Activated naive CD8-positive, alpha-beta T cell treated with anti-CD3 and anti-CD28 coated beads, Interleukin-2, amount 50 U/mL, for 24 hours (primary cell): ENCODE data around the gene AAR2.

Source experiments
- ATAC-seq: fragments of 150-1000 bp; cut with Tn5 transposase; one replicate; pipeline ENCODE4 v1.10.0; 2021
- DNase-seq: peaks from one replicate; pipeline ENCODE4 v3.0.0; 2021
- H3K27ac Mint-ChIP-seq: one replicate; pipeline ENCODE4 v1.8.0; 2021; ENCODE audit warnings: mild to moderate bottlenecking, mixed read lengths
- H3K27me3 Mint-ChIP-seq: one replicate; pipeline ENCODE4 v1.8.0; 2021; ENCODE audit warnings: mixed read lengths
- H3K36me3 Mint-ChIP-seq: one replicate; pipeline ENCODE4 v1.8.0; 2021; ENCODE audit warnings: low read depth, mixed read lengths
- H3K4me1 Mint-ChIP-seq: one replicate; pipeline ENCODE4 v1.8.0; 2021; ENCODE audit warnings: mixed read lengths
- H3K4me3 Mint-ChIP-seq: one replicate; pipeline ENCODE4 v1.8.0; 2021; ENCODE audit warnings: mild to moderate bottlenecking, moderate library complexity, mixed read lengths
- H3K9me3 Mint-ChIP-seq: one replicate; pipeline ENCODE4 v1.8.0; 2021; ENCODE audit warnings: mixed read lengths

Gene AAR2, protein sequence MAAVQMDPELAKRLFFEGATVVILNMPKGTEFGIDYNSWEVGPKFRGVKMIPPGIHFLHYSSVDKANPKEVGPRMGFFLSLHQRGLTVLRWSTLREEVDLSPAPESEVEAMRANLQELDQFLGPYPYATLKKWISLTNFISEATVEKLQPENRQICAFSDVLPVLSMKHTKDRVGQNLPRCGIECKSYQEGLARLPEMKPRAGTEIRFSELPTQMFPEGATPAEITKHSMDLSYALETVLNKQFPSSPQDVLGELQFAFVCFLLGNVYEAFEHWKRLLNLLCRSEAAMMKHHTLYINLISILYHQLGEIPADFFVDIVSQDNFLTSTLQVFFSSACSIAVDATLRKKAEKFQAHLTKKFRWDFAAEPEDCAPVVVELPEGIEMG

DNA sequence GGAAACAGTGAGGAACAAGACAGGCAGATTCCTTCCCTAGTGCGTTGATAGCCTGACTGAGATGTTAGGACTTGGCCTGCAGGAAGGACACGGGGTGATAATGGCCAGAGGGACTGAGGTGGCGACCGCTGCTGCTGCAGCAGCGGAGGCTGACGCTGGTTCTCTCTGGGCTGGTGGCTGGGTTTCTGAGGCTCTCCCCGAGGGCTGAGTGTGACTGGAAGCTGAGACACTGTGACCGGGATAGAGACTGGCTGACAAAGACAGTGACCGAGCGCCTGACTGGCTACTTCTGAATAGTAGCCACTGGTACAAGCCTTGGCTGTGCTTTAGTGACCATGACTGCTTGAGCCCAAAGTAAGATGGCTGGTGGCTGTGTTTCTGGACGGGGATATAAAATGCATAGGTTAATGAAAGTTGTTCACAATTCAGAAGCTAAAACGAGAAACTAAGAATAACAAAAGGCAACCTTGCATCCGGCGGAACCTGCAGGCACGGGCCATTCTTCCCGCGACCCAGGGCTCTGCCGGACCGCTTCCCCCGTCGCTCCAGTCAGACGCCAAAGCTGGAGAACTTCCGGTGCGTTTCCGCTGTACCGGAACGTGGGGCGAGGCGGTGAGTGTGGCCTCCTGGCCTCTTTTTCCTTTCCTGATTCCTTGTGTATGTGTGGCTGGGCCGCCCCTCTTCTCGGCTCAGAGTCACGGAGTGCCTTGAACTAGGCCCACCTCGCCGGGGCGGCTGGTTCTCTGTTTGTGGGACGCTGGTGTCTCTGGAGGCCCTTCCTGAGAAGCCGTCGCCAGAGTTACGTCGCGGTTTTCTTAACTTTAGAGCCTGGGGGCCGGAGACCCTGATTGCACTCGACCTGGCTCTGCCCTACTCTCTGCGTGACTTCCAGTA lies at the start of gene AAR2:
Gene AAR2 (plus strand): TSS at position 587 of the 894 bp plus-strand sequence. CDS start 3,391 bp downstream, outside the sequence.
- Mint-ChIP-seq H3K36me3 (peaks cover 20% of the 10 kb centered on the region), H3K4me3 (peak within 1 kb of the TSS; percentile 96), H3K27ac (peak within 1 kb of the TSS; percentile 92), H3K9me3 (no peaks in the 10 kb centered on the region), H3K27me3 (peaks cover 5% of the 10 kb centered on the region), H3K4me1 (peaks cover 34% of the 10 kb centered on the region)
- ATAC-seq (peak; percentile 94), DNase-seq (peak; percentile 86)

DNA sequence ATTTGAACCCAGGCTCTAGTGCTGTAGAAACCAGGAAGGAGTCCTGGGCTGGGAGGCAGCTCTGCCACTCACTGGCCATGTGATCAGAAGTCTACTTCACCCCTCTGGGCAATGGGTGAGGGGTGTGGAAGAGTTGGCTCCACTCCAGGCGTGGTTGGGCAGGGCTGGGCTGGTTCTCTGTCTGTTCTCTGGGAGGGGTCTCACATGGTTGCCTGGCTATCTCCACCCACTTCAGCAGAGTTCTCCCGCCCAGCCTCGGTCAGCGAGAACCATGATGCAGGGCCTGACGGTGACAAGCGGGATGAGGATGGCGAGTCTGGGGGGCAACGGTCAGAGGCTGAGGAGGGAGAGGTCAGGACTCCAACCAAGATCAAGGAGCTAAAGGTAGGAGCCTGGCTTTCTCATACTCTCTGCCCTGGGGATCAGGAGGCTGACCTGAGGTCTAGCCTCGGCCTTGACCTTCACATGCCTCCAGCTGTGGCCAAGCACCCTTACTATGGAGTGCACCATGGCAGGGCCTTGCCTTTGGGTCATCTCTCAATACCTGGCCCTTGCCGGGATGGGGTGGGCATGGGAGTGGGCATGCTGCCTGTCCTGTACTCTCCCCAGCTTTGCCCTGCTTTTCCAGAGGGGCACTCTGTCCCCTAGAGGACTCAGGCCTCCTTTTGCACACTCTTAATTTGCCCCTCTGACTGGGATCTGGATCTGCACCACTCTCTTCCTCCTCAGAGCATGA lies 42.1 kb upstream of the AAR2 start:
- Mint-ChIP-seq H3K27me3 (peaks cover 2% of the 10 kb centered on the region), H3K9me3 (no peaks in the 10 kb centered on the region), H3K36me3 (no peaks in the 10 kb centered on the region), H3K4me1 (no peaks in the 10 kb centered on the region), H3K4me3 (no peak overlapping the region), H3K27ac (no peak overlapping the region)
- DNase-seq (no peak), ATAC-seq (peak; percentile 20)

DNA sequence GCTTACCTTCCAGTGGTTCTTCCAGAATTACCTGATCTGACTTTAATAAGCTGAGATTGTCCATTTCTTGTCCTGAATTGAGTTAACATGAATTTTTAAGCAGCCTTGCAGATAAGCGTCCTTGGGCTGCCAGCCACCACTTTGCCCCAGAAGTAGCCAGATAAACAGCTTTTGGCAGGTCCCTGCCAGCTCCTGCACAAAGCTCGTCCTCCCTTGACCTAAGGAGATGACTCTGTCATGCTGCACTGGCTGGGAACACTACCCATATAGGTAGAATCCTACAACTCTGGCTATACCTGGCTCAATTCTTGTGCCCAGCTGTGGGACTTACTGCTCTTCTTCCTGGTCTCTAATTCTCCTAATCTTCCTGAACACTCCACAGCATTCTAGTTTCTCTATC lies 39.6 kb upstream of the AAR2 start:
- Mint-ChIP-seq H3K27ac (no peak overlapping the region), H3K4me1 (no peaks in the 10 kb centered on the region), H3K4me3 (no peak overlapping the region), H3K9me3 (no peaks in the 10 kb centered on the region), H3K27me3 (peaks cover 2% of the 10 kb centered on the region), H3K36me3 (no peaks in the 10 kb centered on the region)
- ATAC-seq (no peak), DNase-seq (no peak)

DNA sequence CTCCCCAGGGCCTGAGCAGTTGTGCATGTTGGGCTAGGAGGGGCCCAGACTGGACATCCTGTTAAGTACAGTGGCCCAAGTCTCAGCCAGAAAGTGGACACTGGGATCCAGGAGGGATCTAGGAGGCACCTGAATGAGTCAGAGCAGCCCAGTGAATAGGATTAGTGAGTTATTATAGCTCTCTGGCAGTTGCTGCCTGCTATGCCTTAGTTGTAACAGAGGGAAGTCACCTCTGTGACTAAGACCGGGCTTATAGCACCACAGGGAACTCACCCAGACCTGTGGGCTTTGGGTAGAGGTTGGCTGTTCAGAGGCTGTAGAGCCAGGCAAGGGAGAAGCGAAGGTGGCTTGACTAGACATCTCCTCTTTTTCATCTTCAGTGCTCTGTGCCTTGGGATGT lies 39.0 kb upstream of the AAR2 start:
- Mint-ChIP-seq H3K4me1 (no peaks in the 10 kb centered on the region), H3K4me3 (no peak overlapping the region), H3K27me3 (peaks cover 2% of the 10 kb centered on the region), H3K9me3 (no peaks in the 10 kb centered on the region), H3K27ac (no peak overlapping the region), H3K36me3 (no peaks in the 10 kb centered on the region)
- ATAC-seq (no peak), DNase-seq (no peak)

DNA sequence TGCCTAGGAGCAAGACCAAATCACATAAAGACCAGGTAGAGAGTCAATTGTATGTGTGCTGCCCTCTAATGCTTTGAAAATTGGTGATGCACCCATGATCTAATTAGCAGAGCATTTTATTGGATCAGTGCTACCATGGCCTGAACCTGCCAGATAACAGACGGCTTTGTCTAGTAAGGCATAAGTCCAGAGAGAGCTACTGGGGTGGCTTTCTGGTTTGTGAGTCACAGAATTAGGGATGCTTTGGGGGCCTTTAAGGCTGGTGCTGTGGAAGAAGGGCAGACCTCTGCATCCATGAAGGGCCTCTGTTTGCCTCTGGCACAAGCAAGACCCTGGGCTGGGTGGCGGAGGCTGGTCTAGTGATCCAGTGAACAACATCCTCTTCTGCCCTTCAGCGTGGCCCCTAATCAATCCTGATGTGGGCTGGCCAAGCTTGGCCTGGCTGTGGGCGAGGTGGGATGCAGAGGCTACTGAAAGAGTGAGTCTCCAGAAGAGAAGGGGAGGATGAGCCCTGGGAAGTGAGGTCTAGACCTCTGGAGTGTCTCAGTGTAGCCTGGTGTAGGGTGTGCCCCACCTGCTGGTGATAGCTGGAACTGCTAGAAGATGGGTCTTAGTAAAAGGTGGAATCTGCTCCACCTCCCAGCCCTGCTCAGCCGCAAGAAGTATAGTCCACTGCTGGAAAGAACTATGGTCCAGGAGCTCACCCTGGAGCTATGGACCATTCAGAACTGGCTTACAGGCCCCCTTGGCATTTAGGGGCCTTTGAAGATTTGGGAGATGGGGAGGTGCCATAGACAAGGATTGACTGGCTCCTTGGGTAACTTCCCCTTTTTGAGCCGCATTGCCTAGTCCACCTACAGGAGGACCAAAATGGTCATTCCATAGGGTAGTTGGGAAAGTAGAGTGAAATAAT lies 36.7 kb upstream of the AAR2 start:
- Mint-ChIP-seq H3K4me1 (peaks cover 4% of the 10 kb centered on the region), H3K9me3 (no peaks in the 10 kb centered on the region), H3K27ac (no peak overlapping the region), H3K27me3 (peaks cover 11% of the 10 kb centered on the region), H3K36me3 (no peaks in the 10 kb centered on the region), H3K4me3 (no peak overlapping the region)
- peak; percentile 58 for ATAC-seq
- peak; percentile 79 for DNase-seq

DNA sequence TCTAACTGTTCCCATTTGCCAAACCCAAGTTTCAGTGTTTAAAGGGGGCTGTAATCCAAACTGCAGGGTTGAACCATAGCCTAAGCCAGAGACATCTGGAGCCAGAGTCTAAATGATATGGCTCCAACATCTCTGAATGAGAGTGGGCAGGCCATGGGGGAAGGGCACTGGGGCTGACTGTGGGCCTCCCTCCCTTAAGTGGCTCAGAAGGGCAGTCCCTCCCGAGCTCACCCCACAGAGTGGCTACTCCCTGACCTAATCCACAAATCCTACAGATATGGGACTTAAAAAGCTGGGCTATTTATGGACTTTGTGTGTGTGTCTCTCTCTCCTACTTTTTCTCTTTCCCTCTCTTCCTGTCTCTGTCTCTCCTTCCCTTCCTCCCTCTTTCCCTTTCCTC lies 35.8 kb upstream of the AAR2 start:
- H3K4me1 Mint-ChIP-seq: peaks cover 4% of the 10 kb centered on the region
- no peak for ATAC-seq
- no peak for DNase-seq
- H3K4me3 Mint-ChIP-seq: no peak overlapping the region
- H3K9me3 Mint-ChIP-seq: no peaks in the 10 kb centered on the region
- H3K27ac Mint-ChIP-seq: no peak overlapping the region
- H3K36me3 Mint-ChIP-seq: no peaks in the 10 kb centered on the region
- peaks cover 12% of the 10 kb centered on the region for H3K27me3 Mint-ChIP-seq

DNA sequence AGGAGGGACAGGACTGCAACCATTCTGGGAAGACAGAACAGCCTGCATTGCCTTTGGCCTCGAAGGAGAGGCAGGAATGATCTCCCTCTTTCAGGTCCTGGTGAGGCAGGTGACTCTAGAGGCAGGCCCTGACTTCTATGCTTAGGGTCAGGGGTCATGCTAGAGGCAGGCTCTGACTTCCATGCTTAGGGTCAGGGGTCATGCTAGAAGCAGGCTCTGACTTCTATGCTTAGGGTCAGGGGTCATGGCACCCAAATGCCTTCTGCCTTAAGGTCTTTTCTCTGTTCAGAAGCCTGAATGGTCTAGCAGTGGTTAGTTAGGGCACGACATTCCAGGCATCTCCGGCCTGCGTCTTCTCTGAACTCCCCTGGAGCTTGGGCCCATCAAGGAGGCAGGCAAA lies 35.1 kb upstream of the AAR2 start:
- Mint-ChIP-seq H3K27me3 (peaks cover 10% of the 10 kb centered on the region), H3K4me3 (no peak overlapping the region), H3K27ac (no peak overlapping the region), H3K4me1 (peaks cover 4% of the 10 kb centered on the region), H3K9me3 (no peaks in the 10 kb centered on the region), H3K36me3 (no peaks in the 10 kb centered on the region)
- DNase-seq (no peak), ATAC-seq (no peak)

DNA sequence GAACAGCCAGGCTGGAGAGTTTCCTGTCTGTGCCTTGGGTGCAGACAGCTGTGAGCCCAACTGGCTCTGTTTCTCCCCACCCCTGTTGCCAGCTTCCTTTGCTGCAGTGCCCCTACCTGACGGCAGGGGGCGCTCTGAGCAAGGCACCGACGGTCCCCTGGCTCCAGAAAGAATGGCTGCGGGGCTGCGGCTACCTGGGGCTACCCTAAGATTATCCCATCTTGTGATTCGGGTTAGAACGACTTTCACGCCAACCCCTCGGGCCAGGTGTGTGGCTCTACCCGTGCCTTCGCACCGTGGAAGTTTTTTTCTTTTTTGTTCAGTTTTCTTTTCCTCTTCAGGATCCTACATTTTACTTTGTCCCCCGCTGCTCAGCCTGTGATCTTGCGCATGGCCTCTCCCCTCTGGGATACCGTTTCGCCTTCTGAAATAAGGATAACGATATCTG lies 33.4 kb upstream of the AAR2 start:
- ATAC-seq (peak; percentile 47), DNase-seq (peak; percentile 84)
- H3K27ac Mint-ChIP-seq: no peak overlapping the region
- peaks cover 4% of the 10 kb centered on the region for H3K4me1 Mint-ChIP-seq
- H3K9me3 Mint-ChIP-seq: no peaks in the 10 kb centered on the region
- peaks cover 10% of the 10 kb centered on the region for H3K27me3 Mint-ChIP-seq
- no peaks in the 10 kb centered on the region for H3K36me3 Mint-ChIP-seq
- no peak overlapping the region for H3K4me3 Mint-ChIP-seq

DNA sequence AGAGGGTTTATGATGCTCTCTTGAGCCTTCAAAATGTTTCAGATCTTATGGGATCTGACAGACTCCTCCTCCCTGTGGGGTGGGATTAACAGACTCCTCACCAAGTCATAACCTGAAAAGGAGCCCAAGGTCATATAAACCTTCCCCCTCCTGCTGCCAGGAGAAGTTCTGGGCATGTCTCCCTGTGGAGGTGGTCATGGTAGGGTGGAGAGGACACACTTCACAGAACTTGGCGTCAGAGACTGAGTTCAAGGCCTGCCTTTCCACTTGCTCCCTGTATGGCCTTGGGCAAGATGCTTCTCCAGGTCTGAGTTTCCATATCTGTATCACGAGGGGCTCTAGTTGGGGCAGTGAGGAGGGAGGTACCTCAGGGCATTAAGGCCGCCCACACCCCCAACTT lies 32.4 kb upstream of the AAR2 start:
- no peaks in the 10 kb centered on the region for H3K36me3 Mint-ChIP-seq
- DNase-seq (no peak), ATAC-seq (no peak)
- H3K4me1 Mint-ChIP-seq: peaks cover 4% of the 10 kb centered on the region
- no peak overlapping the region for H3K4me3 Mint-ChIP-seq
- no peak overlapping the region for H3K27ac Mint-ChIP-seq
- peaks cover 10% of the 10 kb centered on the region for H3K27me3 Mint-ChIP-seq
- no peaks in the 10 kb centered on the region for H3K9me3 Mint-ChIP-seq

DNA sequence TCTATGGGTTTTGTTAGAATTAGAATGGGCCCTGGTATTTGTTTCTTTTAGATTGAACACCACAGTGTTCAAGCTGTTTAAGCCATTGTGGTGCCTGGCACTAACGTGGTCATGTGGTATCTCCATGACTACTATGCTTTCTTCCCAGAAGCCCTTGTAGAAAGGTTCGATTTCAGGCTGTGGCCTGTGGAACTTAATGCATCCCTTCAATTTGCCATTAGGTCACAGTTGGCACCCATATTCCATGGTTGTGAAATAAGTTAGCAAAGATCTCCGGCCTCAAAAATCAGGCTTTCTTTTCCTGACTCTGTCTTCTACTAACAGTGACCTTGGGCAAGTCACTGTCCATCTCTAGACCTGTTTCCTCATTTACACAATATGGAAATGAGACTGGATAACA lies 31.3 kb upstream of the AAR2 start:
- H3K4me3 Mint-ChIP-seq: no peak overlapping the region
- peaks cover 4% of the 10 kb centered on the region for H3K4me1 Mint-ChIP-seq
- no peak for DNase-seq
- no peaks in the 10 kb centered on the region for H3K36me3 Mint-ChIP-seq
- H3K27me3 Mint-ChIP-seq: peaks cover 10% of the 10 kb centered on the region
- no peaks in the 10 kb centered on the region for H3K9me3 Mint-ChIP-seq
- ATAC-seq: no peak
- H3K27ac Mint-ChIP-seq: no peak overlapping the region

DNA sequence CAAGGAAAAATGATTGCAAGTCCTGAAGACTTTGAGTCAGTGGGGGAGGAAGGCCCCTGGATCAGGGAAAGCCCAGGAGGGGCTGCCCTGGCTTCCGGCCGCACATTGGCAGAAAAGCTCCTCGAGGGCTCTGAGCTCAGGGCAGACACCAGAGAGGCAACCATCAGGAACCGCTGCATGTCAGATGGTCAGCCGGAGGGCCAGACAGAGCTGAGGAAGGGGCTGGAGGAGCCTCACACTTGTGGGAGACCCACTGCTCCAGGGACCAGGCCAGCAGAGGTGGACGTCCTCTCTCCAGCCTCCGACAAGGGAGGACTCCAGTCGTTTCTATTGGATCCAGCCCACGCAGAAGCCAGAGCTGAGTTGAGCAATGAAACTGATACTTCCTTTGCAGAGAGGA lies 30.2 kb upstream of the AAR2 start:
- Mint-ChIP-seq H3K27me3 (peaks cover 10% of the 10 kb centered on the region), H3K27ac (no peak overlapping the region), H3K9me3 (no peaks in the 10 kb centered on the region), H3K4me3 (no peak overlapping the region), H3K4me1 (peaks cover 4% of the 10 kb centered on the region), H3K36me3 (no peaks in the 10 kb centered on the region)
- DNase-seq (no peak), ATAC-seq (no peak)

DNA sequence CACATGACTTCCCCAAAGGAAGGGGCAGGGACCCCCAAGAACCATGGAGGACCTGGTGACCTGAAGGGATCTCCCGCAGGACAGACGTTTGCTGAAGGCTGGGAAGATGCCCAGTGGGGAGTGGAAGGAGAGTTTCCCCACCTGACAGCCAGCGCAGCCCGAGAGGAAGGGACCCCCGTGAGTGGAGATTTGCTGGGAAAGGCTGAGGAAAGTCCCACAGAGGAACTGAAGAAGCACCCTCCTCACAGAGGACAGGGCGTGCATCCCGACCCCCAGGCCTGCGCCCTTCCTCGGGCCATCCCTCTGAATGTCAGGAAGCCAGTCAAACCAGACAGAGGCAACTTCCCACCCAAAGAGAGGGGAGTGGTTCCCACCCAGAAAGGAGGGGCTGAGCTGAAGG lies 29.6 kb upstream of the AAR2 start:
- Mint-ChIP-seq H3K9me3 (no peaks in the 10 kb centered on the region), H3K27me3 (peaks cover 10% of the 10 kb centered on the region), H3K4me1 (peaks cover 4% of the 10 kb centered on the region), H3K27ac (no peak overlapping the region), H3K4me3 (no peak overlapping the region), H3K36me3 (no peaks in the 10 kb centered on the region)
- DNase-seq (no peak), ATAC-seq (no peak)

DNA sequence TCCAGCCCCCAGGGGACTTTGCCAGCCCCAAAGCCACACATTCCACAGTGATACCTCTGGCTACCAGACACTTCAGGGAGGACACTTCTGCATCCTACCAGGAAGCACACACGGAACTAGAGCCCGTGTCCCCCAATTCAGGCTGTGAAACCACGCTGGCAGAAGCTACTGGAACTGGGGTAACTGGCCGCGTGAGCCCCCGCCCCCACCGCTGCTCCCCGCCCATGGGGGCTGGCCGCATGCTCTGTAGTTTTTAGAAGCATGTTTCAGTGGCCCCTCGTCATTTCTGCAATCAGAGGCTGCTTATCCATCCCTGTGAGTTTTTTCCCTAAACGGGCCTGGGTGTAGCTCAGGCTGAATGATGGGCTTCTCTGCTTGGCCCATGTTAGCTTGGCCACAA lies 28.7 kb upstream of the AAR2 start:
- ATAC-seq: no peak

DNA sequence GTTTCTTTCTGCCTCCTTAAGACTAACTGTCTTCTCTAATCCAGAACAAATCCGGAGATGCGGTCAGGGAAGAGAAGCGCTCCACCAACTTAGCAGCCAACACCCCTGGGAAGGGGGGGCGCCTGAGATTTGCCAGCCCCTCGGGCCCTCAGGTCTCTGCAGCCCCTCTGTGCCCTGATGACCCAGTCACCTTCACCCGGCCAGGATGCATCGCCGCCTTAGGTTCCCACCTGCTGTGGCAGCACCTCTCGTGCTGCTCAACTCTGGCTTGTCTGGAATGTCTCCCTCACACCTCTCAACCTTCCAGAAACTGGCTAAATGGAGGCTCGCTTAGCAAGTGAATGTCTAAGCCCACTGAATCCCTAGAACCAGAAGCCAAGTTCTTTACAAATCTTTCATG lies 28.0 kb upstream of the AAR2 start:
- H3K27ac Mint-ChIP-seq: no peak overlapping the region
- no peak for DNase-seq
- H3K27me3 Mint-ChIP-seq: peaks cover 6% of the 10 kb centered on the region
- H3K36me3 Mint-ChIP-seq: no peaks in the 10 kb centered on the region
- no peaks in the 10 kb centered on the region for H3K4me1 Mint-ChIP-seq
- H3K4me3 Mint-ChIP-seq: no peak overlapping the region
- no peak for ATAC-seq
- no peaks in the 10 kb centered on the region for H3K9me3 Mint-ChIP-seq

More for the DNA sequence above, 28.7 kb upstream of the AAR2 start:
- Mint-ChIP-seq H3K4me3 (no peak overlapping the region), H3K4me1 (peaks cover 4% of the 10 kb centered on the region), H3K27me3 (peaks cover 10% of the 10 kb centered on the region), H3K9me3 (no peaks in the 10 kb centered on the region), H3K27ac (no peak overlapping the region), H3K36me3 (no peaks in the 10 kb centered on the region)
- DNase-seq: no peak
